ENCODE measurements around the gene EEF2KMT. TPM values are rescaled to one million over a fixed set of nuclear protein-coding genes. Genes with fewer than 3 reads are reported as not detected.

EEF2KMT gene
- total and polyA plus RNA-seq, 5 donors = 4.4 to 6.9 (median 4.8) TPM

Other genes starting within 250 kb of the EEF2KMT start
- 10 to 100 TPM in 2 of 4 donors, 1 to 10 TPM in 2; 3.9 to 19.1 (median 8.4) TPM for gene PPL, start 160.6 kb downstream of the EEF2KMT start, total RNA-seq
- 5.0 TPM for gene PPL, start 160.6 kb downstream of the EEF2KMT start, polyA plus RNA-seq
- 1 to 10 TPM in 3 of 4 donors, under 1 TPM in 1; 0.57 to 3.8 (median 2.1) TPM for gene SEC14L5, start 139.5 kb downstream of the EEF2KMT start, total RNA-seq
- gene SEC14L5, start 139.5 kb downstream of the EEF2KMT start, polyA plus RNA-seq = 1.4 TPM
- gene NAGPA, start 63.9 kb downstream of the EEF2KMT start, total RNA-seq = 10 to 100 TPM in 1 of 4 donors, 1 to 10 TPM in 3; 6.0 to 10.0 (median 7.8) TPM
- 5.3 TPM for gene NAGPA, start 63.9 kb downstream of the EEF2KMT start, polyA plus RNA-seq
- 1 to 10 TPM; 3.2 to 9.7 (median 6.8) TPM for gene C16orf89, start 31.8 kb downstream of the EEF2KMT start, total RNA-seq
- gene C16orf89, start 31.8 kb downstream of the EEF2KMT start, polyA plus RNA-seq = 10.9 TPM
- gene ALG1, start 26.0 kb downstream of the EEF2KMT start, total RNA-seq = 10 to 100 TPM in 2 of 4 donors, 1 to 10 TPM in 2; 9.3 to 11.4 (median 10.1) TPM
- 8.0 TPM for gene ALG1, start 26.0 kb downstream of the EEF2KMT start, polyA plus RNA-seq

Data from right cardiac atrium (tissue), 5 donors.